Dedifferentiated amniotic fluid mesenchymal stem cell (primary cell): Measurements from ENCODE around the gene LRRC26.
"Not testable (repeated sequence)": the region's sequence is repeated elsewhere in the genome, so short reads cannot be mapped to it uniquely, and the experiment has no call there.

Source experiments
- DNase-seq: peaks from one replicate; pipeline ENCODE4 v3.0.0-alpha.2; 2016; ENCODE audit errors: extremely low spot score

LRRC26 gene

GRCh38 chr9:137136881-137137607, 32.8 kb downstream of the LRRC26 start:
- DNase-seq, result no peak

- no peak for DNase-seq
Observed at GRCh38 chr9:137136261-137136880, 33.5 kb downstream of the LRRC26 start.

- DNase-seq, result not testable (repeated sequence)
Observed at GRCh38 chr9:137135154-137135553, 34.7 kb downstream of the LRRC26 start.

GRCh38 chr9:137134191-137134590, 35.7 kb downstream of the LRRC26 start:
- no peak for DNase-seq

- DNase-seq, result no peak
Observed at GRCh38 chr9:137130176-137130755, 39.6 kb downstream of the LRRC26 start.

- peak; percentile 81 for DNase-seq
Observed at GRCh38 chr9:137129456-137130175, 40.2 kb downstream of the LRRC26 start.

GRCh38 chr9:137128862-137129455, 40.9 kb downstream of the LRRC26 start:
- no peak for DNase-seq

GRCh38 chr9:137128158-137128861, 41.5 kb downstream of the LRRC26 start:
- DNase-seq, result no peak

- DNase-seq, result no peak
Observed at GRCh38 chr9:137127301-137128157, 42.3 kb downstream of the LRRC26 start.

GRCh38 chr9:137126786-137127185, 43.1 kb downstream of the LRRC26 start:
- no peak for DNase-seq

GRCh38 chr9:137123952-137124462, 45.8 kb downstream of the LRRC26 start:
- DNase-seq, result not testable (repeated sequence)

- DNase-seq, result no peak
Observed at GRCh38 chr9:137123468-137123837, 46.4 kb downstream of the LRRC26 start.

- not testable (repeated sequence) for DNase-seq
Observed at GRCh38 chr9:137122796-137123467, 46.9 kb downstream of the LRRC26 start.

GRCh38 chr9:137121927-137122795, 47.7 kb downstream of the LRRC26 start:
- DNase-seq, result not testable (repeated sequence)
